SJCRH30 (cell line): ENCODE data around the gene FLAD1. TPM values are rescaled to one million over a fixed set of nuclear protein-coding genes. Genes with fewer than 3 reads are reported as not detected.
A peak's percentile ranks its signal among the peaks of the same experiment; 100 is the strongest.

Experiments used
- DNase-seq, 2 experiments: peaks; one replicate each; pipeline ENCODE4 v3.0.0-alpha.2; 2015 to 2020
- H3K27ac ChIP-seq: fragments of 250-450 bp; sonication (Bioruptor Pico); 2 replicates; pipeline ENCODE4 v1.5.1; 2020; ENCODE audit warnings: mild to moderate bottlenecking, moderate library complexity
- H3K27me3 ChIP-seq: fragments of 250-450 bp; sonication (Bioruptor Pico); 2 replicates; pipeline ENCODE4 v1.5.1; 2020; ENCODE audit warnings: mild to moderate bottlenecking, moderate library complexity
- H3K36me3 ChIP-seq: fragments of 250-450 bp; sonication (Bioruptor Pico); 2 replicates; pipeline ENCODE4 v1.5.1; 2020; ENCODE audit warnings: mild to moderate bottlenecking, moderate library complexity
- H3K4me1 ChIP-seq: fragments of 250-450 bp; sonication (Bioruptor Pico); 2 replicates; pipeline ENCODE4 v1.5.1; 2020; ENCODE audit warnings: mild to moderate bottlenecking, moderate library complexity
- H3K4me3 ChIP-seq: fragments of 250-450 bp; sonication (Bioruptor Pico); 2 replicates; pipeline ENCODE4 v1.5.1; 2020; ENCODE audit warnings: mild to moderate bottlenecking, moderate library complexity
- H3K9me3 ChIP-seq: fragments of 250-450 bp; sonication (Bioruptor Pico); replicated peaks from 2 replicates; pipeline ENCODE4 v1.5.1; 2020; ENCODE audit warnings: mild to moderate bottlenecking, moderate library complexity
- total RNA-seq: library from RNA; depleted of rRNA; stranded (reverse); fragments of >200 nt; shearing (Covaris generic); gene quantifications from 2 replicates; pipeline ENCODE4 v1.2.3, GENCODE V29; 2014

Gene FLAD1
- total RNA-seq, 1 experiment from 2014 or later, result 25.6 TPM

DNA sequence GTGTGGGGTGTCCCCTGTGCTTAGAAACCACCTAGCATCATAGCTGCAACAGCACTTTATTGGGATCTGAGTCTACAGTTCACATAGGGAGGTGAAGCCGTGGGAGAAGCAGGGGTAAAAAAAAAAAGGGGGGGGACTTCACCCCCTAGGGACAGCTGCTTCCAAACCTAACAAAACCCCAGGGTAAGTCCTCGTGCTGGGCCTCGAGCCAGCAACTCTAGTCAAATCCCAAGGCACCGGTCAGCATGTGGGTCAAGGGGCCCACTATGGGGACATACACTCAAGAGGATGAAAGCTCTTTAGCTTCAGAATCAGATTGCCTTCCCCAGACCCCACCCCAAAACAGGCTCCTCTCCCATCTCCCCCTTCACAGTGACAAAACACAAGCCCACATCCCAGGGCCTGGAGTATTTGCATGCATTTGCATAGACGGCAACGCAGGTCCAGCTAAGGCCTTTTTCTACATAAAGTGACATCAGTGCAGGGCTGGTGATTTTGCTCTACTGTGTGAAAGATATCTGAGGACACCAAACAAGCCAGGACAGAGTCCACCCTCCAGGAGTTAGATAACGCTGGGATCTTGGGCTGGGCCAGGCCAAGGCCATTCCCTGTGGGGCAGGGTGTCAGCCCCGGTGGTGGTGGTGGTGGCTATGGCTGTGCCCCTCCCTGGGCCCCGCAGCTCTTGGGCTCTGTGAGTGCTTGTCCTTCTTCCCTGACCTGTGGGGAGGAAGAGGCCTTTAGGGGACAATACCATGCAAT, 38.6 kb upstream of the FLAD1 start:
- peak overlapping the region; percentile 43 for H3K27ac ChIP-seq
- DNase-seq, result peak; percentile 59 to 76
- H3K9me3 ChIP-seq, result no peaks in the 10 kb centered on the region
- no peaks in the 10 kb centered on the region for H3K27me3 ChIP-seq
- no peak overlapping the region for H3K4me3 ChIP-seq
- H3K4me1 ChIP-seq, result peaks cover 17% of the 10 kb centered on the region
- H3K36me3 ChIP-seq, result peaks cover 3% of the 10 kb centered on the region; the same call in 1 of the 2 replicates

DNA sequence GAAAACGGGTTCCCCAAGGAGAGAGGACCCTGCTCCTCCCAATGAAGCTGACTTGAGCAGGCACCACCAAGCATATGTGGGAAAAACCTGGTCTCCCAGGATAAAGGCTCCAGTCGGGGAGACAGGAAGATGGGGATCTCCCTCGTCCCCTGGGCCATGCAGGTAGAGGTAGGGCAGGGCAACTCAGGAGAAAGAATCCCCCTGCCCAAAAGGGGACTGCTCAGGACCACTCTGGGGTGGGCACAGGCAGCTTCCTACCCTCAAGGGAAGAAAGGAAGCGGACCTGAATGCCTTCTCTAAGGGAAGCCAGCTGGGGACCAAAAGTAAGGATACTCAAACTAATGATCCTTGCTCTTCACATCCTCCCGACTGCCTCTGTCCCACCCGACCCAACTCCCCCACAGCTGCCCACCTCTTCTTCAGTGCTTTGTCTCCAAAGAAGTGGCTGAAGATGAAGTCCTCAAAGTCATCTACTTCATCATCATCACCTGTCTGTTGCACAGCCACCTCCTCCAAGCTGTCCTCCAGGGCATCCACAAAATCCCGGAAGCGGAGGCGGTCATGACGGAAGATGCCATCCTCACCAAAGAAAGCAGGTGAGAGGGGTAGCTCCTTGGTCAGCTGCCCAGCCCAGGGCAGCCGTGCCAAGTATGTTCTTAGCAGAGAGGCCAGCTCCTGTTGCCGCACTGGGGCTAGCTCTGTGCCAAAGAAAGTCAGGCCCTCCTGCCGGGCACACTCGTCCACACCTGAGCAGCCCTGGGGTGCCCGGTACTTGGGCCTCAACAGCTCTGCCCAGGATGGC, 37.8 kb upstream of the FLAD1 start:
- no peaks in the 10 kb centered on the region for H3K9me3 ChIP-seq
- DNase-seq, result no peak
- peaks cover 3% of the 10 kb centered on the region; the same call in 1 of the 2 replicates for H3K36me3 ChIP-seq
- no peaks in the 10 kb centered on the region for H3K27me3 ChIP-seq
- H3K4me1 ChIP-seq, result peaks cover 17% of the 10 kb centered on the region
- H3K27ac ChIP-seq, result no peak overlapping the region
- H3K4me3 ChIP-seq, result no peak overlapping the region

DNA sequence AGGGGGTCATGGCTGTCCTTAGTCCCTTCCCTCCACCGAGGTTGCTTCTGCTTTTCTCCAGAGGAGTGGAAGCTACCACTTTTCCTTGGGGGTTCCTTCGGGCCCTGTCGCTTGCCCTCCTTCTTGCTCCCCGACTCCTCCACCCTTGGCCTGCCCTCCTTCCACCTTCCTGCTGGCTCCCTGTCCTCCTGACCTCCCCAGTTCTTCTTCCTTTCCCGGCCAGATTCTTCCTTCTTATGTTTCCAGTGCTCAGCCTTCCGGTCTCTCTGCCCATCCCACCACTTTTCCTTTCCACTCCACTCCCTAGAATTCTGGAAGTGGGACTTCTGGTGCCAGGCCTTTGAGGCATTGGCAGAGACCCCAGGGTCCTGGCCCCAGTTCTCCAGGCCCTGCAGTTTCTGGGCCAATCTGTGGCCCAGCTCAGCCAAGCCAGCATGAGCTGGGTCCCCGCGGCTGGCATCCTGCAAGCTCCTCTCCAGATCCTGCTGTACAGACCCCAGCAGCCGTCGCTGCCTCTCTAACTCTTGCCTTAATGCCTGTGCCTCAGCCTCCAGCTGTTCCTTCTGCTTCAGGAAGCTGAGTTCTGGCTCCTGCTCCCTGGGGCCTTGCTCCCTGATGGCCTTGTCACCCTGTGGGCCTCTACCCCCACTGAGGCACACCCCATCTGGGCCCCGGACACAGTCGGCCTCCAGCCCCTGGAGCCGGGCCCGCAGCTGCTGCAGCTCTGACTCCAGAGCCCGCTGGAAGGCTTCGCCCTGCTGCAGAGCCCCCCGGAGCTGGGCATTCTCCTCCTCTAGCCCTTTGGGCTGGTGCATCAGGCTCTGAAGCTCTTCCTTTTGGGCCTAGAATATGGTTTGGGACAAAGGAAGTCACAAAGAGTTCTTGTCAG, 36.9 kb upstream of the FLAD1 start:
- Histone ChIP-seq H3K36me3 (peaks cover 3% of the 10 kb centered on the region; the same call in 1 of the 2 replicates), H3K9me3 (no peaks in the 10 kb centered on the region), H3K27ac (no peak overlapping the region), H3K4me1 (peaks cover 17% of the 10 kb centered on the region), H3K4me3 (no peak overlapping the region), H3K27me3 (no peaks in the 10 kb centered on the region)
- DNase-seq, result no peak

DNA sequence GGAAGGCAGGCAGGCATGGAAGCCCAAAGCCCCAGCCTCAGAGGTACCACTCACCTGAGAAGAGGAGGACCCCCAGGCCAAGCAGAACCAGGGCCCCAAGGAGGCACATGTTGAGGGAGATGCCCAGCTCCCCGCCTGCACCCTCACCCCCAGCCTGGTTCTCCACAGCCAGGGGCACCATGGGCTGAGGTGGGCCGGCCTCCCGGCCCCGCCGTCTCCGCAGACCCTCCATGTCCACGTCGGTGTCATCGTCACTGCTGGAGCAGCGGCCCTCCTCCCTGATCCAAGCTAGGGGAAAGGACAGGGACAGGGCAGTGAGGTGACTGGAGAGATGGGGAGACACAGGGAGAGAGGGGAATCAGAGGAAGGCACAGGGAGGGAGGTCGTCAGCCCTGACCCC, 35.1 kb upstream of the FLAD1 start:
- no peak for DNase-seq
- H3K27me3 ChIP-seq, result no peaks in the 10 kb centered on the region
- H3K4me3 ChIP-seq, result no peak overlapping the region
- H3K36me3 ChIP-seq, result peaks cover 3% of the 10 kb centered on the region; the same call in 1 of the 2 replicates
- H3K4me1 ChIP-seq, result peaks cover 25% of the 10 kb centered on the region
- no peaks in the 10 kb centered on the region for H3K9me3 ChIP-seq
- no peak overlapping the region for H3K27ac ChIP-seq

DNA sequence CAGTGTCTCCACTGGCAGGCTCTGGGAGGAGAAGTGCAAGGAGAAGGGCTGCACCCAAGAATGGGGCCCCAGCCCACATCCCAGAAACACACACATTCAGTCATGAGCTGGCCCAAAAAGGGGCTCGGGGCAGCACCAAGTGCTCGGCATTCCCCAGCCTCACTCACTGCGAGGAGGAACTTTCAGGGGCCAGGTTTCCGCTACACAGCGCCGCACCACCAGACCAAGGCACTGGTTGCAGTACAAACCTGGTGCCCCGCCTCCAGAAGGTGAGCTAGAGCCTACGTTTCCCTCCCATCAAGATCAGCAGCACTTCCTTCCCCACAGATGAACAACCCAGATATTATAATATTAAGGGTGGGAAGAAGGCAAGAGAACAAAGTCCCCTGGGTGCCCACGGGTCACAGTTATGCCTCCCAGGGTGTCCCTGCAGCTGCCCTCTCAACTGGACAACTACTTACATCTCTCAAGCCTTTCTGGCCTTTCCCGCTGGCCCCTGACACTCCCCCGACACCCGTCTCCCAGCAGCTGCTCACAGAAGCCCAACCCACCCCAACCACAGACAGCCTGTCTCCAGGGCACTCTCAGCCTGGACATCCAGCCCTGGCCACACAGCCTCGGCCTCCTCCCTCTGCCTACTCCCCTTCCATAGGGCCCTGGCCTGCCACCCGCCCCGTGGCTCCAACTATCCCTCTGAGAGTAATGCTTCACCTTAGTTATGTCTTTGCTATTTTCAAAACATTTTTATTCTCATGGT, 31.1 kb upstream of the FLAD1 start:
- Histone ChIP-seq H3K27me3 (no peaks in the 10 kb centered on the region), H3K27ac (no peak overlapping the region; the same call in 1 of the 2 replicates), H3K4me1 (peaks cover 32% of the 10 kb centered on the region), H3K4me3 (no peak overlapping the region), H3K36me3 (no peaks in the 10 kb centered on the region), H3K9me3 (no peaks in the 10 kb centered on the region)
- peak; percentile 69 to 73 for DNase-seq

DNA sequence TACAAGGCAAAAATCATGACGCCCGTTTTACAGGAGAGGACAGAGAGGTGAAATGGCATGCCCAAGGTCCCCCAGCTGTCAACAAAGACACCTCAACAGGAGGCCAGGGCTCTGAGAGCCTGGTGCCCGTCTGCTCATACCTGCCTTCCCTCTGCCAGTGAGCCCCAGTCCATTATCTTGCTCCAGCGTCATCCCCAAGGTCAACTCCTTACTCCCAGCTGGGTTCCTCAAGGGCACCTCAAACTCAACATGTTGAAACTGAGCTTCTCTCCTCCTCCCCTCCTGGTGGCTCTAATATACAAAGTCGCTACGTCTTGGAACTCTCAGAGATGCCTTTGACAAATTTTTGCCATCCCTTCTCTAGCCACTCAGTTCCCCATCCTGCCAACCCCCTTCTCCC, 30.5 kb upstream of the FLAD1 start:
- Histone ChIP-seq H3K4me1 (peaks cover 37% of the 10 kb centered on the region), H3K36me3 (no peaks in the 10 kb centered on the region), H3K9me3 (no peaks in the 10 kb centered on the region), H3K27ac (no peak overlapping the region; the same call in 1 of the 2 replicates), H3K4me3 (no peak overlapping the region), H3K27me3 (no peaks in the 10 kb centered on the region)
- DNase-seq, result no peak

DNA sequence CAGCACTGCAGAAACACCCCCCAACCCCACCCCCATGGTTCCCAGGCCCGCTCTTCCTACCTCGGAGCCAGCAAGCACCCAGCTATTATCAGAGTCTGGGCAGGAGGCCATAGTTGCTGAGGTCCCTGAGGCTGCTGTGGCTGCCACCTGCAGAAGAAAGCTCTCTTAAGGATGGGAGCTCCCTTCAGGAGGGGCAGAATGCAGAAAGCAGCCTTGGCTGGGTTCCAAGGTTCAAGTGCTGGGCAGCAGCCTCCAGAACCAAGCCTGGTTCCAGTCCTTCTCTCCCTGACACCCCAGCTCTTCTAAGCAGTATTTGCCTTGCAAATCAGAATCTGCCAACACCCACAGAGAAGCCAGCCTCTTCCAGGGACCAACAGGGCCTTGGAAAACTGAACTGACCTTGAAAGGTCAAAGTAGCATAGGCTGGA, 29.5 kb upstream of the FLAD1 start:
- H3K27me3 ChIP-seq, result no peaks in the 10 kb centered on the region
- no peak for DNase-seq
- H3K4me1 ChIP-seq, result peaks cover 39% of the 10 kb centered on the region
- H3K36me3 ChIP-seq, result no peaks in the 10 kb centered on the region
- no peak overlapping the region for H3K27ac ChIP-seq
- no peak overlapping the region for H3K4me3 ChIP-seq
- H3K9me3 ChIP-seq, result no peaks in the 10 kb centered on the region

DNA sequence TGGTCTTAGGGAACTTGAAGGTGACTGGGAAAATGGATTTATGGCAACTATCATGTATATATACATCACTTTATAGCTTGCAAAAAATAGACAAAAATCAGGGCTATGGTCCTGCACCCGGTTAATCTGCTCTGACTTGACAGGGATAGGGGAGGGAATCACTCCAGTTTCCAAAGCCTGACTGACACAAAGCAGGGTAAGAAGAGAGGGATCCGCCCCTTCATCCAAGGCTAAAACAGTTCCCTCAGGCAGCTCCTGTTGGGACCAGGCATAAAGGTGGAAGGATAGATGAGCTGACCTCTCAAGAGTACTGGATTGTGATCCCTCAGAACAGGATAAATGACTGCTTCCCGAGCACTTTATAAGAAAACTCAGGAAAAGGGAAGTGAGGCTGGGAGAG, 28.6 kb upstream of the FLAD1 start:
- no peaks in the 10 kb centered on the region for H3K27me3 ChIP-seq
- no peaks in the 10 kb centered on the region for H3K9me3 ChIP-seq
- H3K36me3 ChIP-seq, result no peaks in the 10 kb centered on the region
- peak overlapping the region; percentile 12; the same call in 1 of the 2 replicates for H3K27ac ChIP-seq
- peaks cover 39% of the 10 kb centered on the region for H3K4me1 ChIP-seq
- DNase-seq, result no peak
- H3K4me3 ChIP-seq, result no peak overlapping the region

DNA sequence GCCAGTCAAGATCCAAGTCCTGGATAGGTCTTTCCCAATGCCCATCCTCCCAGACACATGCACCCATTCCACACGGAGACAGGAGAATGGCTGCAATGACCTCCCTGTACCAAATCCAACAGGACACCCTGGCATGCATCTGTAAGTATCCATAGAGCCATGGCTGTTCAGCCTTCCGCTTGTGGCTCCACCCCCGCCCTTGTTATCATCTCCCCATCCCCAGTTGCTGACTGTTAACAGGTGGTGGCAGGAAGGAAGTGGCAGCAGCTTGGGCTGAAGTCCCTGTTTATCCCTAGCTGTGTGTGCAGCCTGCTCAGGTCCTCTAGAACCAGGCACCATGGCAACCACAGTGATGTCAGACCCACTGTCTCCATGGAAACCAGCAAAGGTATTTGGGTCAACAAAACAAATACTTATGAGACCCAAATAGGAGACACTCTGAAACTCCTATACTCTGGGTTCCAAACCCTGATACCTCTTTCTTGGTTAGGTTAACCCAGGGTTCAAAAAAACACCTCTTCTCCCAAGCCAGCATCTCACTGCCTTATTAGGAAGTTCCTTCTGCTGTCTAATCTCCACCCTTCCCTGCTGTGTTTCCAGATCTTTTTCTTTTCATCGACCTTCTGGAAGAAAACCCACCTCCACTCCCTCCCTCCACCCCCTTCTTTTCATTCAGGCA, 28.0 kb upstream of the FLAD1 start:
- Histone ChIP-seq H3K9me3 (no peaks in the 10 kb centered on the region), H3K36me3 (no peaks in the 10 kb centered on the region), H3K27ac (peak overlapping the region; percentile 98), H3K27me3 (no peaks in the 10 kb centered on the region), H3K4me3 (peak overlapping the region; percentile 63), H3K4me1 (peaks cover 39% of the 10 kb centered on the region)
- DNase-seq, result peak; percentile 87 to 90

DNA sequence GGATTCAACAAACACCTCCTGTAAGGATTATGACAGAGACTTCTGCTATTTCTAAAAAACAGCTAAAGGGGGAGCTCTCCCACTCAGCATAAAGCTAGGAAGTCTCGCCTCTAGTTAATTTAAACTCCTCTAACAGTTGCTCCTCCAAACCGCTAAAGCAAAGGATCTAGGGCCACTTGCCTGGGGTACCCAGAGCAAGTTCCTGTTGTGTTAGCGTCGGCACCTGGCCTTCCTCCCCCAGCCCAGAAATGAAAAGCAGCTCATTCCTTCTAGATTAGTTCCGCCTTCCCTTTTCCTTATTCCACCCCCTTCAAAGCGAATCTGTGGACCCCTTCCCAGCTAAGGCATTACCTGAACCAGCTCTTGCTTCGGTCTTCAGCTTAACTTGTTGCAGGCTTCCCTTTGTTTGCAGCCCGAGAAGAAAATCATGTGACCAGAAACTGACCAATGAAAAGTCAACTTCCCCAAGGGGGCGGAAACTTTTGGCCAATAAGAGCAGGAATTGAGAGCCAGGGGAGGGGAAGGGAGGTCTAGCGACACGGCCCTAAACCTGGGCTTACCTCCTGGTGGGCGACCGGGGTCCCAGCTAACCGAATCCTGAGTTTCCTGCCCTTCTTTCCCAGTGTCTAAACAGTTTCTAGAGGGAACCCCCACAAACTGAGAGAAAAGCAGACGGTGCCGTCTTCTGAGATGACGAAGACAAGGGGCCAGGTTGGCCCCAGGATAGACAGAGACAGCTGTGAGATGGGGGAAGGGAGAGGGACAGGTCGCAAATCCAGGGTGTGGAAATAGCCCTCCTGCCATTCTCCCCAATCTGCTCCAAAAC, 27.2 kb upstream of the FLAD1 start, which contains the start of gene PBXIP1:
TSS of gene PBXIP1 (minus strand) at position 382 of the 826 bp plus-strand sequence. CDS start 2,378 bp downstream, outside the sequence.
- H3K27me3 ChIP-seq, result no peaks in the 10 kb centered on the region
- H3K4me3 ChIP-seq, result peak within 1 kb of the TSS; percentile 63
- peak; percentile 87 to 96 for DNase-seq
- H3K4me1 ChIP-seq, result peaks cover 39% of the 10 kb centered on the region
- peak within 1 kb of the TSS; percentile 98 for H3K27ac ChIP-seq
- H3K36me3 ChIP-seq, result no peaks in the 10 kb centered on the region
- H3K9me3 ChIP-seq, result no peaks in the 10 kb centered on the region

DNA sequence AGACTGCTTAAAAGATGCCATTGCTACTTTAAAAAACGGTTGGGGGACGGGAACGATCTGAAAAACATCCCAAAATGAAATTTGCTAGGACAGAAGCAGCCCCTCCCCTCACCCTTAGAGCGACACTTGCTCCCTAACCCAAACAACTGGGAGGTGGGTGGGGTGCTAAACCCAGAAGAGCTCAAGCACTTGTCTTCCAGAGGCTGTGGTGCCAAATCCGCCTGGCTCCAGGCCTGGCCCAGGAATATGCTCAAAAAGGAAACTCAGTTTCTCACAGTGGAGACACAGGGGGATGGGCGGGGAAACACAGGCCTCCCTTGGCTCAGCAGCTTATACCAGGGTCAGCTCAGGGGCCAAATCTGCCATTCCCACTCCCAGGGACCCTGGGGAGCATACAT, 26.6 kb upstream of the FLAD1 start:
- Histone ChIP-seq H3K9me3 (no peaks in the 10 kb centered on the region), H3K27me3 (no peaks in the 10 kb centered on the region), H3K27ac (peak overlapping the region; percentile 98), H3K4me3 (peak overlapping the region; percentile 63), H3K4me1 (peaks cover 39% of the 10 kb centered on the region), H3K36me3 (no peaks in the 10 kb centered on the region)
- peak; percentile 69 to 78 for DNase-seq

DNA sequence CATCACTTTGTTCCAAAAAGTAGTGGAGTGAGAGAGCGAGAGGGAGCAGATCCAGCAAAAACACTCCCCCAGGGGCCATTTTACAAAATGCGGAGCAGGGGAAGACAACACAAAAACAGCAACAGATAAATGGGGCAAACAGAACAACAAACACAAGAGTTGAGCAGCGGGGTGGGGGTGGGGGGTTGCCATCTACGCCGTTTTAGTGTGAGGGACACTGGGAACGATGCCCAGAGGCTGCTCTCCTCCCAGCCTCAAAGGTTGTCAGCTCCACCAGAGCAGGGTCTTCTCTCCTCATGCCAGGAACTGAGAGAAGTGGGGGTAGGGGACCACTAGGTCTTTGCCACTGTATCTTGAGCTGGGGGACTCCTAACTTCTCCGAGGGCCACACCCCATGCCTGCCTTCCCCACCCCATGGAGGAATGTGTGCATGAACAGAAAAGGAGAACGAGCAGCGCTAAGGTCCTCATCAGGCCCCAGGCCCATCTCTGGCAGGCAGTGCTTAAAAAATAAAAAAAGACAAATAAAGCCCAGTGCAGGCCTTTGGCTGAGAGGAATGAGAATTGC, 26.0 kb upstream of the FLAD1 start:
- peak overlapping the region; percentile 63 for H3K4me3 ChIP-seq
- H3K27me3 ChIP-seq, result no peaks in the 10 kb centered on the region
- H3K4me1 ChIP-seq, result peaks cover 36% of the 10 kb centered on the region
- peak overlapping the region; percentile 98 for H3K27ac ChIP-seq
- H3K36me3 ChIP-seq, result no peaks in the 10 kb centered on the region
- no peak for DNase-seq
- no peaks in the 10 kb centered on the region for H3K9me3 ChIP-seq
